Inflammatory macrophage treated with lipopolysaccharide for 1 hour (primary cell): ENCODE measurements around the gene YJEFN3.

Experiments
- DNase-seq, 2 donors: peaks; one replicate each; pipeline ENCODE4 v3.0.0-alpha.2; 2020 to 2022

The YJEFN3 gene

DNA sequence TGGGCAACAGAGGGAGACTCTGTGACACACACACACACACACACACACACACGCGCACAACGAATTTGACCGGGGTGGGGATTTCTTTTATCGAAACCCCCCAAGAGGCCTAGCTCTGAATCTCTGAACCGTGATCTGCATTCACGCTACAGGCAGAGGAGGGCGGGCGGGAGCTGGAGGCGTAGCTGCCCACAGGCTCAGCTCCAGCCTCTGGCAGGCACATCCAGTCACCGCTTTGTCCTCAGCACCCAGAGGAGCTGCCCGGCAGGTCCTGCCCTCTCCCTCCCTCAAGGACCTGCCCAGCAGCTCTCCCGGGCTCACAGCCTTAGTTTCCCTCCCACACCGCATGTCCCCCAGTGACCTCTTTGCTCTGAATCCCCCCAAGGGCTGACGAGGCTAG is 29.3 kb downstream of the YJEFN3 start:
- no peak for DNase-seq

DNA sequence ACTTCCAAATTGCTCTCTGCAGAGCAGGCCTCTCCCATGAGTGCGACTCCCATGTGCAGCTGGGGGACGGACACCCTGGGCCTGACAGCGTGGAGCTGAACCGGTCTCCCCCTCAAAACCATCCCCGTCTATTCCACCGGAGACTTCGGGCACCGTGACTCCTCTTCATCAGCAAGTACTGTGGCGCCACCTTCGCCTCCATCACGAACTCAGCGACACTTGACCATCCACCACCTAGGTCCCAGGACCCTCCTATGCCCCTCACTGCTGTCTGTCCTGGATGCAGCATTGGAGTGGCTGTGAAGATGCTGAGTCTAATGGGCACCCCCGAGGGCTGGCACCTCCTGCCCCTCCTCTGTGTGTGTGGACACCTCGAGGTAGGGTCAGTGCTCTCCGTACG is 29.9 kb downstream of the YJEFN3 start:
- no peak for DNase-seq

DNA sequence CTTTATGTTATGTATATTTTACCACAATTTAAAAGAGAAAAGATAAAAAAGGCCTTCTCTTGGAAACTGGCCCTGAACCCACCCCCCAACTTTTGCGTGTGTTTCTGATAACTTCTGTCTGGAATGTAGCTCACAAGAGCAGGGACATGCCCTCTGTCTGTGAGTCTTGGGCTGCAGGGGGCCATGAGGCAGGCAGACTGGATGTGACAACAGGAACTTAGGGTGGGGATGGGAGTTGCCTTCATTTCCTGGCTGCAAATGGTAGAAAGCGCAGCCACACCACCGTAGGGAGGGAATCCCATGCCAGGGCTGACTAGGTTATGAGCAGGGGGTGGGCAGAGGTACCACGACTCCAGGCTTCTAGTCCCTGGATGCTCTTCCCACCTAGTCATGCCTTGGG is 31.2 kb downstream of the YJEFN3 start:
- DNase-seq = no peak

DNA sequence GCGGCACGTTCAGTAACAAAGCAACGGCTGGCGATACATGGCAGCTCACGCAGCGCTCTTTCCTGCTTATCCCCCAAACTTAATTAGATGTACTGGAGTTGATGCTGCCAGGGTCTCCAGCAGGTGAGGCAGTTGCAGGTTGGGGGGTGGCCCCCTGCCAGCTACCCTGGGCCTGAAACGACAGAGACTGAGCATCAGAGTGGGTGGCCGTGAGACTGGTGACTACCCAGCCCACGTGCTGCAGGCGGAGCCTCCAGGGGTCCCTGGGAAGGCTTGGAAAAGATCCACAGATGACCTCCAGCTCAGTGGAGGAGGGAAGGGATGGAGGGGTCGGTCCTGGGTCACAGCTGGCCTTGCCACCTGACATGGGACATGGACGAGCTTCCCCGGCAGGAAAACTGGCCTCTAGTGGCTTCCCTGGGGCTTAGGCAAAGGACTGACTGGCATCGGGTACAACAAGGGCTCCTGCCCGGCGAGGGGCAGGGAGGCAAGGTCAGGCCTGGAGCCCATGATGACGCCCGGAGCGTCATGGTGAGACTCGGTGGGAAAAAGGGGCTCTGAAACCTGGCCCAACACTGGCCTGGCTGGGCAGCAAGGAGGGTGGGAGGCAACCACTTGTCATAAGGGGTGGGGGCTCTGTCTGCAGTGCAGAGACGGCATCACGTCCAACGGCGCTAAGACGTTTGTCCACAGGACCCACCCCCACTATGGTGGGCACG is 33.4 kb downstream of the YJEFN3 start:
- DNase-seq = no peak

DNA sequence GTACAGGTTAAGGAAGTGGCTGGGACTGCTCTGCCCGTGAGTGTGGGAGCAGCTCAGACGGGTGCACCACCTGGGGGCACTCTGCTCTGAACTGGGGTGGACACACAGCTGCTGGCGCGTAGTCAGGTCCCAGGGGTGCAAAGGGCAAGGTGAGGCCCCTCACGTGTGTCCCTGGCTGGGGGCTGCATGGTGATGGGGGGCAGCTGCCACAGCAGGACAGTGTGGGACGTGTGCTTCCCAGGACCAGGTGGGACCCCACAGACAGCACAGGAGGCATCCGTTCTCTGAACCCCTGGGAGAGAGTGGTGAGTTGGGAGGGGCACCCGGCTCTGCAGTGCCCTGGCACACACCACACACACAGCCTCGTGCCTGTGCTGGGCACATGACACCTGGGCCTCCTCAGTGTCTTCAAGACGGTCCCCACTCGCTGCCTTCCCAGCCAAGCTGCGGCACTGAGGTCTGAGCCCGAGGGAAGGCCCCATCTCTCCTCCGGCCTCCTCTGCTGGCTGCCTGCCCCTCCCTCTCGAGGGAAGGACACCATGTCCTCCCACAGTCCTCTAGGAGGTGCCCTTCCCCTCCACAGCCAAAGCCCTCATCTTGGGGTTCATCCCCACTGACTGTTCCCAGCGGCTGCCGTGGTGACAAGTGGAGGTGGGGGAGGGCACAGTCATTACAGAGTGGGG is 34.1 kb downstream of the YJEFN3 start:
- DNase-seq = no peak

DNA sequence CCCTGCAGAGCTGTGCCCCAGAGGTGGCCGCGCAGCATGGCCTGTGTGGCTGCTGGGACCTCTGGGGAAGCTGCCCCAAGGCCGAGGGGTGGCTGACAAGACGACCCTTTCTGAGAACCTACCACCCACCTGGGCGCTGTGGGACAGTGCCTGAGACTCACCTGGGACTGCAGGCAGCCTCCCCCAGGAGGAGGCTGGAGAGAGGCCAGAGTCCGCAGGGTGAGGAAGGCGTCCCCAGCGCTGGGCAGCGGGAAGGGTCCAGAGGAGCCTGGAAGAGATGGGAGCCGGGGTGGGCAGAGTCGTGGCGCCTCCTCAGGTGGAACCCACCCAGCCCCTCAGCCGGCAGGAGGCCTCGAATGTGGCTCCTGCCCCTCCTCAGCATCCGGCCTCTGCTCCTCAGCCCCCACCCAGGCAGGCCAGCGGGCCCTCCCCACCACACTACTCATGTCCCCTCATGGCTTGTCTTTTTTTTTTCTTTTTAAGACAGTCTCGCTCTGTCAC is 34.7 kb downstream of the YJEFN3 start:
- no peak for DNase-seq

DNA sequence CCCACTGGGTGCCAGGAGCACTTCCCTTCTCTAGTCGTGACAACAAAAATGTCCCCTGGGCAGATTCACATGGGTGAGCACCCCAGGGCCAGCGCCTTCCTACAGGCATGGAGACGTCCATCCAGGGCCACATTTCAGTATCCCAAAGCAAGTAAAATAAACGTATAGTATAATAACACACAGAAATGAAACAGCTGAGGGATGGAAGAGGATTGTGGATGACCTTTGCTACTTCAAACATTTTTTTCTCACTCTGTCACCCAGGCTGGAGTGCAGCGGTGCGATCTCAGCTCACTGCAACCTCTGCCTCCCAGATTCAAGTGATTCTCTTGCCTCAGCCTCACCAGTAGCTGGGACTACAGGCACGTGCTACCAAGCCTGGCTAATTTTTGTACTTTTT is 37.6 kb downstream of the YJEFN3 start:
- no peak for DNase-seq

DNA sequence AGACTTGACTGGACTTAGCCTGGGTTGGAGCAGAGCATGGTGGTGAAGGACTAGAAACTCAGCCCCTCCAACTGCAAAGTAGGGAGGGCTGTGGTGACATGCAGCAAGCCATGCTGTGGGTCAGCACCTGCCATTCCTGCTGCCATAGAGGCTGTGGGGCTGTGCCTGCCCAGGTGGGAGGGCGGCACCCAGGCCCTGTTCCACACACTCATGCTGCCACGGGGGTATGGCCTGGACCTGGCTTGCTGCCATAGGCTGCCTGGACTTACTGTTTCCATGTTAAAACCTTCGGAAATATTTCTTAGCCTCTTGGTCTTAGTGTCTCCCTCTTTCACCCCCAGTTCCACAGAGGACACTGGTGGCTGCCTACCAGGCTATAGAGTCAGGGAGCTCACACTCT is 38.7 kb downstream of the YJEFN3 start:
- no peak for DNase-seq

DNA sequence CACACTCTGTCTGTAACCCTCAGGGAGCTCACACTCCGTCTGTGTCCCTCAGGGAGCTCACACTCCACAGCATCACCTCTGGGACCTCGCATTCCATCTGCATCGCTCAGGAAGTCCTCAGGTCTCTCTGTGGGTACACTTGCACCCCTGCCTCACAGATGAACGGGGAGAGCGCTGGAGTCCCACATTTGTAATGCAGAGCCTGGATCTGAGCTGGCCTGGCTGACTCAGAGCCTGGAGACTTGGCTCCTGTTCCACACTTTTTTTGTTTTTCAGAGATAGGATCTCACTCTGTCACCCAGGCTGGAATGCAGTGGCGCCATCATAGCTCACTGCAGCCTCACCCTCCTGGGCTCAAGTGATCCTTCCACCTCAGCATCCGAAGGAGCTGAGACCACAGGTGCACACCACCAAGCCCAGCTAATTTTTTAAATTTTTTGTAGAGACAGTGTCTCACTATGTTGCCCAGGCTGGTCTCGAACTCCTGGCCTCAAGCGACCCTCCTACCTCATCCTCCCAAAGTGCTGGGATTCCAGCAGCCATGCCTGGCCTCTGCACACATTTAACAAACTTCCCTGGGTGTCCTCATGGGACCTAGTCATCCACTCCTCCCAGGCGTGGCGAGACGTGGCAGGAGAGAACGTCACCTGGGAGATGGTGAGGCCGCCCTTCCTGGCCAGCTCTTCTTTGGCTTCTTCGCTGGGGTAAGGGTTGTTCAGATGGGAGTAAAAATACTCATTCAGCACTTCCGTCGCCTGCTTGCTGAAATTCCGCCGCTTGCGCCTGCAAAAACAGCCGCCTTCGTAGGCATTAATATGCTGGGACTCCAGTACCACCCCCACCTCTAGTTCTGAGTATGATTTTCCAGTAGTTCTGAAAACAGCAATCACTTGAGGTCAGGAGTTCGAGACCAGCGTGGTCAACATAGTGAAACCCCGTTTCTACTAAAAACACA is 40.4 kb downstream of the YJEFN3 start:
- no peak for DNase-seq

DNA sequence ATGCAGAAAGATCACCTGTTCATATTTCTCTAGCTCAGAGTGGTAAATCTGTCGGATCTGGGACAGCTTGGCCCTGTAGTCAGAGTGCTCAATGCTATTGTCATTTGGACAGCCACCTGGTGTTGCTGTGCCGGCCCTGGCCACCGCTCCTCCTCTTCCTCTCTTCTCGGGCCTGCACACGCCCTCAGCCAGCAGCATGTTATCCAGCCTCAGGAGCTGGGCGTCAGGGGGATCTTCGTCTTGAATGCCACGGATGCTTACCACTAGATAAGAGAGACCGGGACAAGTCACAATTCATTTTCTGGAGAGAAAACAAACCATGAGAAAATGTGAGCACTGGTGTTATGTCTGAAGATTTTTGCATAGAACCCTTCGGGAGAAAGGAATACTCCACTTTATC is 41.9 kb downstream of the YJEFN3 start:
- DNase-seq = no peak

DNA sequence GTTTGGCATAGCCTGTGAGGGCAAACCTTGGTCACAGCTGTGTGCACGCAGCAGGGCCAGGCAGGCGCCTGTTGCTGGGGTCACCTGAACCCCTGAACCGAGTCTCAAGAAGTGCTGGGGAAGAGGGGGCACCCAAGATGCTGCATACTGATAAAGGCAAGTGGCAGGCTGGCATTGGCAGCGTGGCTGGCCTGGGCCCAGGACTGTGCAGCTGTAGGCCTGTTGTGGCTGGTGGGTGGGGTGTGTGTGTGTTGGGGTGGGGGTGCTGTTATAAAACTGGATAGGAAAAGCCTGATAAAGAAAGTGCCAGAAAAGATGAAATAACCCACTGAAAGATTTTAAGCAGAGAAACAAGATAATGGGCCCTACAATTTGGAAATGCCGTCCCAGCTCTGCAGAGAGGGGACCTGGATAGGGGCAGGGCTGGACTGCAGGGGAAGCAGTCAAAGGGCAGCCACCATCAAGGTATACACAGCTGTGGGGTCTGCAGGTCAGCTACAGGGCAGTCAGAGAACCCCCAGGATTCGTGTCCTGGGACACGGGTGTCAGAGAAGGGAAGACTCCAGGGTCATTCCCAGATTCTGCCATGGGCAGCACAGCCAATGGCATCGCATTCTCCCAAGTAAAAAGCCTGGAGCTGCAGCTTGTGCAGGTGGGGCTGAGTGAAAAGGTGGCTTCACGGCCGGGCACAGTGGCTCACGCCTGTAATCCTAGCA is 42.5 kb downstream of the YJEFN3 start:
- DNase-seq = no peak

DNA sequence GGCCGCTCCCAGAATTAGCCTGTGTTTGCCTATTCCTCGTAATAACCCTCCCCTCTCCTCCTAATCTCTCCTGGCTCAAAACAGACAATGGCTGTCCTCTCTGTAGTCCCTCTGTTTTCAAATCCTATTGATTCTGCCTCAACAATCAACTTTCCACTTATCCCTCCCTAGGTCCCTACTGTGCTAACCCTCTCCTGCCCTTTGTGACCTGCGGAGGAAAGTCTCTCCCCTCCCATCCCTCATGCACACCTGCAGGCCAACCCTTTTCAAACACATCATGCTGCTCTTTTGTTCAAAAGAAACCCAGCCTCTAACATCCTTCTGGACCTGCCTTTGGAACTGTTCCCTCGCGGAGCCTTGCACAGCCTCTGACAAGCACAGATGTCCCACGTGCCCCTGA is 46.7 kb downstream of the YJEFN3 start:
- no peak for DNase-seq

DNA sequence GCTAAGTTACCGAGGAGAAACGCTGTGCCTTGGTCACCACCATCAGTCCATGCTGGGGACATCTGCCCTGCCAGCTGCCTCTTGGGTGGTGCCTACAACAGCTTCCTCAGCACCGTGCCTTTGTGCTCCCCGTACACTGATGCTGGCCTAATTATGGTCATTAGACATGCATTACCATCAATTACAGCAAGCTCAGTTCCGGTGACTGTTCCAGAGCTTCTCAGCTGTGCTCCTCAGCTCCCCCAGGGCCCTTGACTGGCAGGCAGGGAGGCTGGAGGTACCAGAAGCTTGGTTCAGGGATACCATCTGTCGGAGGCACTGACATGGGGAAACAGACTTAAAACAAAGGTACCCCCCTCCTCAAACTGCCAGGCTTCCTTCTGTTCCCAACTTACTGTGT is 49.5 kb downstream of the YJEFN3 start:
- no peak for DNase-seq

DNA sequence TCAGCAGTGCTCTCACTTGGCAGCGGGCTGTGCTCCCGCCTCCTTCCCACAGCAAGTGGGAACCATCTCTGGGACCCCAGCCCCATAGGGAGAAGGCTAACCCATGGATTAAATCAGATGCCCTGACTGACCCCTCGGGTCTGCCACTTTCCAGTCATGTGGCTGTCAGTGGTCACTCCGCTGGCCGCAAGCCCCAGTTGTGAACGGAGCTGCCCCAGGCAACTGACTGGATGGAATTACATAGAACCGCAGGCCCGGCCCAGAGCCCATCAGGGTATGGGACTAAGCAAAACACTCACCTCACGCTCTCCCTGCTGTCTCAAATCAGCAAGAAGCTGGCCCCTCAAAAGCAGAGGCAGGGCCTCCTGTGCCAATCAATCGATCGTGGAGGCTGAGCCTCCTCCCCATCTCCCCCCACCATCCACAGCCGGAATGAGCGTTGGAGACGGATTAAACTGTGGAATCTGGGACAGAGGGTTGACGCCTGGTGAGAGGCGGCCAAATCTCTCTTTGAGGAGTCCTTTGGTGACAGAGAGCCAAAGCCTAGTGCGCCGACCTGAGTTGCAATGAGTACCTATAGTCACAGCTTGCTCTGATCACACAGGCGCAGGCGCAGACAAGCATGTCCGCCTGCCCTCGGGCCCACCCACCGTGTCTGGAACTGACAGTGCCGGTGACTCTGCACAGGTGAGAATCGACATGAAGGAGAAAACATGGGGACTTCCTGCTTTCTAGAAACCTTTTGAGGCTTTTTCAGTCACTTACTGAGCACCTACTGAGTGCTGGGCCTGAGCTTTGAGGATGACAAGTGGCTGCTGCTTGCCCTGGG is 51.0 kb downstream of the YJEFN3 start:
- no peak for DNase-seq

DNA sequence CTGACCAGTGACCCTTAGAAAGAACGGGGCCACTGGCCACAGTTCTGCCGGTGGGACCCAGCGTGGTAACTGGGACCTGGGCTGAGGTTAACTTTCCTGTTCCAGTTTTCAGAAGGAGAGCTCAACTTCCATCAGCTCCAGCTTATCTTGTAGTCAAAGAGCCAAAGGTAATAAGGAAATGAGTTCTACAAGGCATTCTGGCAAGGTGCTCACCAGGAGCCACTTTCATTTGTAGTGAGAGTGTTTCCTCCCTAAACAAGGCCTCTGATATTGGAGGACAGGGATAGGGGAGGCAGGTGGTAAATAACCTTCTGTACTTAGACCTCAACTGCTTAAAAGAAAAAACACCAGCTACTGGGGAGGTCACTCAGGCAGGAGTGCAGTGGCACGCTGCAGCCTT is 51.7 kb downstream of the YJEFN3 start:
- no peak for DNase-seq

DNA sequence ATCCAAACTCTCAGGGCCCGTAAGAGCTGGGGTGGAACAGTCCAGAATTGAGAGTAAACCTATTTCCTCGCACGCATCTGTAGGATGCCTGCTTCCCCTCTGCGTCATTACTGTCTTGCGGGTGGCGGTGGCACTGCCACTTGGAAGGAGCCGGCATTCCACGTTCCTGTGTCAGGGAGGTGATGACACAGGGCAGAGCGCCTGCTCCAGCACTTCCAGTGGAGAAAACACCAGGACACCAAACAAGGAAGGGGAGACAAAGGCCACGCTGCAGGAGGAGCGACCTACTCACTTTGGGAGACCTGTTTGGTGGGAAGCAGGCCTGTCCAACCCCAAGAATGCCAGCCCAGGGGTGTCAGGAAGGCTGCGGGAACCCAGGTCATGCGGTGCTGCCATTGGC is 52.7 kb downstream of the YJEFN3 start:
- DNase-seq = no peak

DNA sequence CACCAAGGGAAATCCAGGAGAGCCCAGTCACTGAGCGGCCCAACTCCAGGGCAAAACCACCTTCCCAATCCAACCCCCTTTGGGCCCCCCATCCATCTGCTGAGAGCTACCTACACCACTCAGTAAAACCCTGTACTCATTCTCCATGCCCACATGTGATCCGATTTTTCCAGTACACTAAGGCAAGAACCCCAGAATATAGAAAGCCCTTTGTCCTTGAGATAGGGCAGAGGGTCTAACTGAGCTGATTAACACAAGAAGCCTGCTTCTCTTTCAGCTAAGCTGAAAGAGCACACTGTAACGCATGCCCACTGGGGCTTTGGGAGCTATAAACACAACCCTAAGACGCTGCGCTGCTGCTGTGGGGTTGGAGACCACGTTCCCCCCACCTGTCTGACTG is 53.8 kb downstream of the YJEFN3 start:
- DNase-seq = no peak

DNA sequence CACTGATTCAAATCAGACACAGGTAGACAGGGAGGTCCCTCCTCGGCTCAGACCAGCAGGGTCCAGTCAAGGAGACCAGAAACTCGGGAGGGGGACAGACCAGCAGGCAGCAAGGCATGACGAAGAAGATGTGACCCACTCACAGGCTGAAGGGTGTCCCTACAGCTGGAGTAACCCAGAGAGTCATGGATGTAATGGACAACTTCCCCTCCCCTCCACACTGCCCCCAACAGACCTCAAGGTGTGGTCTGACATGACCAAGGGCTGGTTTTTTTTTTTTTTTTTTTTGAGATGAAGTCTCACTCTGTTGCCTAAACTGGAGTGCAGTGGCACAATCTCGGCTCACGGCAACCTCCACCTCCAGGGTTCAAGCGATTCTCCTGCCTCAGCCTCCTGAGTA is 55.6 kb downstream of the YJEFN3 start:
- no peak for DNase-seq
